Measurements from ENCODE around the gene HEXB.

The HEXB gene

DNA sequence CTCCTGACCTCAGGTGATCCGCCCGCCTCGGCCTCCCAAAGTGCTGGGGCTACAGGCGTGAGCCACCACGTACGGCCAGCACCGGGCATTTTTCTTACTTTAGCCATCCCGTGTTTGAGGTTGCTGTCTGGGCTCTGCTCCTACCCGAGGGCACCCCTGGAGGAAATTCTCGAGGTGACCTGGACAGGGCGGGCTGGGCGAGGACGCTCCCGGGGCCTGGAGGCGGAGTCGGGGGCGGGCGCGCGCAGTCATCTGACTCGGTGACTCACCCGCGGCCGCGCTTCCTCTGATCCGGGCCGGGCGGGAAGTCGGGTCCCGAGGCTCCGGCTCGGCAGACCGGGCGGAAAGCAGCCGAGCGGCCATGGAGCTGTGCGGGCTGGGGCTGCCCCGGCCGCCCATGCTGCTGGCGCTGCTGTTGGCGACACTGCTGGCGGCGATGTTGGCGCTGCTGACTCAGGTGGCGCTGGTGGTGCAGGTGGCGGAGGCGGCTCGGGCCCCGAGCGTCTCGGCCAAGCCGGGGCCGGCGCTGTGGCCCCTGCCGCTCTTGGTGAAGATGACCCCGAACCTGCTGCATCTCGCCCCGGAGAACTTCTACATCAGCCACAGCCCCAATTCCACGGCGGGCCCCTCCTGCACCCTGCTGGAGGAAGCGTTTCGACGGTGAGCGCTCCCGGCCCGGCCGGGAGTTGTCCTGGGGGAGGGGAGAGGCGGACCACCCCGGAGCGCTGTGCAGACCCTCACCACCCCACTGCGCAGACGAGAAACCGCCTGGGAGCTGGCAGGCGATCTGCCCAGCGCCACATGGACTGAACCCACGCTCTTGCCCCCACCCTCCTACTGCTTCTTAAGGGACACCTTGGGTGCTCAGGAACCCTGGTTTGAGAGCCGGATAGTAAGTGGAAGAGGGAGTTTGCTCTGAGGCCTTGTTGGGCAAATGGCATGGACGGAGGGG is at the start of gene HEXB:
Gene HEXB, plus strand, starts transcription at position 334 of the 952 bp plus-strand sequence. Its CDS starts 28 bp downstream, at position 362.
- peak; percentile 65 to 90 (median 72) for DNase-seq (ENCODE audit: low read depth in 4 of 4, low spot score in 1 of 4)

DNA sequence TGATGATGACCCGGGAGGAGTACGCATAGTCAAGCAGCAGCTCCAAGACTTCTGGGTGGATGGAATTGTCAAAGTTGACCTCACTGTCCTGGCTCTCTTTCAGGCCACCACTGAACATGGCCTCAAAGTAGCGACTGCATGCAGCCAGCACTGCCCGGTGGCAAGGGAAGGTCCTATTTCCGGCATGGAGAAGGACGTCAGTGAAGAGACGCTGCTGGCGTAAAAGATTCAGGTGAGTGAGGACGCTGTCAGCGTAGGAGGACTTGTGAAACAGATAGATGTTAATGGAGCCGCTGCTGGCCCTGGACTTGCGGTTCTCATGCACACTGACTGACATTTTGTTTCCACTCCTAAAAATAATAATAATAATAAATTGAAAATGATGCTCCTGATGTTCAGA is 48.9 kb upstream of the HEXB start:
- no peak for DNase-seq (ENCODE audit: low read depth in 4 of 4, low spot score in 1 of 4)

DNA sequence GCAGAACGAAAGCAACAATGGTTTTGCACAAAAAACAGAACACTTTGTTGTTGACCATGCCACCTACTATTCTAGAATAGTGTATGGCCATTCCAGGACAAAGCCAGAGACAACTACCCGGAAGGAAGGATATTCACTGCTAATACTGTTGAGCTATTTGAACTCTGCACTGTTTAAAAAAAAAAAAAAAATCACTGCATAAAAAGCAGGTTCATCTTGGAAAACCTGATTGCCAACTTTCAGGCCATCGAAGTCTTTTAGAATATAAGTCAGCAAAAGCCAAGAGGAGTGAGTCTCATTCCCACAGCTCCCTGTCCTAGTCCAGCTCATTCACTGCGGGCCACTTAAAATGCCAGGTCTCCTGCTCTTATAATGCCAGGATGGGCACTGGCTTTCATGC is 48.5 kb upstream of the HEXB start:
- no peak for DNase-seq (ENCODE audit: low read depth in 4 of 4, low spot score in 1 of 4)

DNA sequence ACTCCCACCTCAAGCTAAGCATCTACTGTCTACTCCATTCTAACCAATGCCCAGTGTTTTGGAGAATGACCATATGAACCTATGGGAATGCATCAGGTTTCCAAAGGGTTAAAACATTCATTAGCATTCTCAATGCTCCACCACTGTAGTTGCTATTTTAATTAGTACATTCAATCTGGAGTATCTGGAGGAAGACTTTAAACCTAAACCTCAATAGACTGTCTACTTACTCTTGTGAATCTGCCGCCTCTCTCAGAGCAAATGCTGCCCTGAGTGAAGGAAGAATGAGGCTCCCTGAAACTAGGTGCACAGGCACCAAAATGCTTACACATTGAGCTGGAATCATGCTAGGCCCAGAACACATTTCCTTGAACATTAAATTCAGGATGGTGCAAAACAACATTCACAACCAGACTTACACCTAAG is 46.5 kb upstream of the HEXB start:
- DNase-seq (ENCODE audit: low read depth in 4 of 4, low spot score in 1 of 4): no peak

DNA sequence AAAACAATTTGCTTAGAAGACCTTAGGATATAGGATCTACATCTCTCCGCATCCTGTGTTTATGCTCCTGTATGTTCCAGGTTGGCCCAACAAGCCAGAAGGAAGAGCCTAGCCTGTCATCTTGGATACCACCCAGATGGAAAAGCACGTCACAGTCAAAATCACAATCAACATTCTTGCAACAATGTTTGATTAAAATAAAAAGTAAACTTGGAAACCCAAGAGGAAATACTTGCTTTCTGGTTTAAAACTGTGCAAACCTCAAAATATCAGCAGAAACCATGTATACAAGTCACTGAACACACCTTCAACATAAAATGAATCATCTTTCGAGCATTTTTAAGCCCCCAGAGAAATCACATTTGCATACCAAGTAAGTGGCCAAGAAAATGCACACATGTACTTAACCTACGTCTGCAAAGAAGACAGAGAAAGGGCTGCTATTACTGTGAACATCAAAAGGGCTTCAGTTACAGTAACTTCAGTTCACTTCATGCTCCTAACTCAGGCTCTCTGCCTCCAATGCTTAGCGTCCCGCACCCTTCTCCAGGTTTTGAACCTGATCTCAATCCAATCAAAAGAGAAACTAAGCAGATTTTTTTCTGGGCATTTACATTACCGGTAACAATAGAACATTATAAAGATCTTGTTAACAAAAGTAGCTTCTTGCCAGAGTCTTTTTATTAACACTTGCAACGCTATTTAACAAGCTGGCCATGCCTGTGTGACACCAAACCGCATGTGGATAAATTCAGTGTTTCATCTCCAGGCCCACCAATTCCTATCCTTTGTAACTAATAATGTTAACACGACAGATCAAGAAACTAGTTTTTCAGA is 45.8 kb upstream of the HEXB start:
- DNase-seq (ENCODE audit: low read depth in 4 of 4, low spot score in 1 of 4): no peak

DNA sequence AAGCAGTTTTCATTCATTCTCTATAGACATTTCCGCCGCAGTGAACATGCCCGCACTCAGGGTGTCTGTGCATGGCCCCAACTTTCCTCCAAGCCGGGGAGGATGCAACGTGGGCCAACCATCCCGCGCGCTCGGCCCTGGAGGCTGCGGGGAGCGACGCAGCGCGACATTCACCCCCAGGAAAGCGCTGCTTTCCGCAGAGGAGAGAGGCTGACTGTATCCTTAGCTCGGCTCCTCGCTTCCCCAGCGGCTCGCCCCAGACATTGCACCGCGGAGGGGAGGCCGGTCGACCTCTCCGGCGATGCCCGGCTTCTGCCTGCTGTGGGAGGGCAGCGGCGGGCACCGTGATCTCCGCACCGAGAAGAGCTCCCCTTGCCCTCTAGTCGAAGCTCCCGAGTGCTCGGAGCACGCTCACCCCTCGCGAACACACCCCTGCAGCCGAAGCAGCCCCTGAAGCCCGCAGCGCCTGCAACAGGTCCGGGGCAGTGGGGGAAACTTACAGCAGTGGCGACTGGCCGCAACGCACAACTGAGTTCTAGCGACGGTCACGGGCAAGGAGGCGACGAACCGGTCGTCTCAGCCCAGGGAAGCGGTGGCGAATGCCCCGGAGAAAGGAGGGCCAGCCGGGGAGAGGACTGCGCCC is 45.1 kb upstream of the HEXB start:
- DNase-seq (ENCODE audit: low read depth in 4 of 4, low spot score in 1 of 4): peak in 1 of 4 experiments; percentile 20

DNA sequence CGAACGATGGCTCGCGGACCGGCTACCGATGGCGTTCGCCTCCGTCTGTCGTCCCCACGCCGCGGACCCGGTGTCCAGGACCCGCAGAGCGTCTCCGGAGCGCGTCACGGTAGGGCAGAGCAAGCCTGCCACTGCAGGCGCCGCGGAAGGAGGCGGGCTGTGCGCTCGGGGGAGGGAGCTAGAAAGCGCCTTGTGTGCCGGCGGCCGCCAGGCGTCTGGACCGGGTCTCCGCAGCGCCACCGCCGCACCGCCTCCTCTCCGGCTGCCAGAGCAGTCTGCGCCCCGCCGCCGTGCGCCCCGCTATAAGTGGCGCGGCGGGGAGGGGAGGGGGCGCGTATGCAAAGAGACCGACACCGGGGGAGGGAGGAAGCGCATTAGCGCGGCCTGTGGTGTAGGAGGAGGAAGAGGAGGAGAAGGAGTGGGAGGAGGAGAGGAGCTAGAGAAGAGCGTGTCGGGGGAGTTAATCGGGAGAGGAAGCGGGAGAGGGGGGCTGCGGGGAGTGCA is 44.5 kb upstream of the HEXB start, which contains the start of gene ENC1:
Gene ENC1, minus strand, starts transcription at position 279 of the 504 bp plus-strand sequence. CDS start 4,243 bp downstream, outside the sequence.
- DNase-seq (ENCODE audit: low read depth in 4 of 4, low spot score in 1 of 4): peak in 3 of 4 experiments; percentile 54 to 68 (median 58)

DNA sequence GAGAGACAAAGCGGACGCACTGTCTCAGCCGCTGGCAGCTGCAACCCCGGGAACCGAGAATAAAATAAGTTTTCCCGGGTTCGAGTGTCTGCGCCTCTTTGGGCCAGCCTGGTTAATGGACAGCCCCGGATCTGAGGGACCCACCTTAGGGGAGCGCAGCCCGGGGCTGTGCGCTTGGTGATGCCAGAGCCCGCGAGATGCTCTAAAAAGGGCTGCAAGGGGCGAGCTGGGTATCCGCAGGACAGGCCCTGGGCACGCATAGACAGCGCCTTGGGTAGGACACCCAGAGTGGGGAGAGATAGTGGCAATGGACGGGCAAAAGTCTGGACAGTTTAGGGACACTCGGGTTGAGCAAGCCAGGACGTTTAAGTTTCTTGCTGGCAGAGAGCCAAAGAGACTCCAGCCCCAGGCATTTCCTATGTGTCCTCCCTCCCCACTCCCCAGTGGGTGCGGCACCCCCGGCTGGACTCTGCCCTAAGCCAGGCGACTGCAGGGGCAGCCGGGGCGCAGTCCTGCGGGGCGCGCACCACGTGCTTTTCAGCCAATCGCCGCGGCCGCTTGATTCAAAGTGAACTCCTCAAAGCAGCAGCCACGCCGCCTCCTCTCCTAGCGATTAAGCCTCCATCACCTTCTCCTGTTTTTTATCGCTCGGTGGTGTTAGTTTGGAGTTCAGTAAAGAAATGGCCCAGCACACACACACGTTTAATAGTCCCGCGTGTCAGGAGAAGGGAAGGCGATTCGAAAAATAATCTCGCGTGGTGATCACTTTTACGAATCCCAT is 43.9 kb upstream of the HEXB start:
- peak in 1 of 4 experiments; percentile 25 for DNase-seq (ENCODE audit: low read depth in 4 of 4, low spot score in 1 of 4)

DNA sequence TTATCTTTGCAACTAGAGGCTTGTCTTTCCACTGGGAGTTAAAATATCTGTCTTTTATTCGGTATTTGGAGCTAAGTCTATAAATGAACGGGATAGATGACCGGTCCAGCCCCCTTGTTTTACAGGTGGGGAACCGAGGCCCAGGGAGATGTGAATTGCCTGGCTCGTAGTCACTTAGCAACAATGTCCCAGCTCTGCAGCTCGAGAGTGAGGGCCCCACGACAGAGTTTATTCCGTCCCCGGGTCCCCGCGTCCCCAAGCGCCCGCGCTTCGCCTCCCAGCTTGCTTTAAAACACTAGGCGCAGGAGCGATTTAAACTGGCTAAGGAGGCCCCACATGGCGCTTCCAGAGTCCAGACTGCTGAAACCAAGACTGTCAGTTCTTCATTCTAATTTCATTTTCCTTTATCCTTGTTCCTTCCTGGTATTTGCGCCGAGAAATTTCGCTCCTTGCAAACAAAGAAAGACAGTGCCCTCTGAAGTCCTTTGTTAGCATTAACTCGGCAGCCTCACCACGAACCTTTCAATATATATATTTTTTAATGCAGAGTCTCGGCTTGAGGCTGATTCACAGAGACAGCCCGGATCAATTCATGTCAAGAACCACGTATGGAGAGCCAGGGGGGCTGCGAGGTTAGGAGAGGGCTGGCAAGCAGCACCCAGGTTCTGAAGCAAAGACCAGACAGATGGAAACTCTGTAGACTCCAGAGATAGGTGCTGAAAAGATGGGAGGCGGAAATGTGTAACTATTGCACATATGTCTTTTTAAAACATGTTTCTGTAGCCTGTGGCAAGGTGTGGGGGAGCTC is 43.1 kb upstream of the HEXB start:
- DNase-seq (ENCODE audit: low read depth in 4 of 4, low spot score in 1 of 4): no peak

DNA sequence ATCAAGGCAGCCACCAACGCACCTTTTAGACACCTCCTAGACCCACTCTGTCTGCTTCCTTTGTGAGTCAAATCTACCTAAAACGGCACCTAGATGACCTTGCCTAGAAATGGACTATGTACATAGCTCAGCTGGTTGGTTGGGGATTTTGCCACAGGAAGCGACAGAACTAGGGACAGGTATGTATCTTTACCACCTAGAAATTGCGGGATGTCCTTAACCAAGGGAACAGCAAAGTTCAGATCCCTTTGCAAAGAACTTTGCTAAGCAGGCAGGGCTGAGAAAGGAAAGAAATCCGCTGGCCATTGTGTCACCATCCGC is 42.5 kb upstream of the HEXB start:
- DNase-seq (ENCODE audit: low read depth in 4 of 4, low spot score in 1 of 4): no peak

DNA sequence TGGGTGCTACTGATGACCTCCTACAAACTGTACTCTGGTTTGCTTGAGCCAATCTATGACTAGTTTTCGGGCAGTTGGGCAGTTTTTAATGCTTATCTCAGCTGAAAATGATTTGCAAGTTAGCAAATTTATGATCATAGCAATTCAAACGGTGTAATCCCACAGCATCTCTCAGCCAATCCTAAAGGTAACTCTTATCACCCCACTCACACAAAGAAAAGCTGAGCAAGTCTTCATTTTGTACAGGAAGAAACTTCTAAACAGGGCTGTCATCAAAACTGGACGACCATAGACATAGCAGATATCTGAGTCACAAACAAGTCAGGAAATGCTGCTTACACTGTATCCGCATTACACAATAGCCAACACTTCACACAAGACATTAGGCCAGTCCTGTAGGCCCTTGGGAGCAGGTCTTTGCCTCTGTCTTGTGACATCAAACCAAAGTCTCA is 41.9 kb upstream of the HEXB start:
- DNase-seq (ENCODE audit: low read depth in 4 of 4, low spot score in 1 of 4): no peak

DNA sequence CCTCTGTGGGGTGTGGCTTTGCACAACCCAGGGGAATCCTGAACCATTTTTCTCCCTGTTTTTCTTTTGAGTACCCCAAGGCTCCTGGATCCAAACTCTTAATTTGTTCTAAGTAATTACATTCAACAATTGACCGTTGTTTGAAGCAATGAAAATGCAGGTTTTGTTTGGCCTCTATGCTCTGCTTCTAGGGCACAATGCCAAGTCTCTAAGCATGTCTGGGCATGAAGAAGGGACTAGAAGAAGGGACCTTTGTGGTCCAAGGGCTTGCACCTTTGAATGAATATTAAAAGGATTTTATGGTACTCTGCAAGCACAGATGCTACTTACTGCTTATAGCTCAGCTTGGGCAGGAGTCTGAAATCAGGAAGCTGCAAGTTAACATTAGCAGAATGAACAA is 37.9 kb upstream of the HEXB start:
- no peak for DNase-seq (ENCODE audit: low read depth in 4 of 4, low spot score in 1 of 4)

DNA sequence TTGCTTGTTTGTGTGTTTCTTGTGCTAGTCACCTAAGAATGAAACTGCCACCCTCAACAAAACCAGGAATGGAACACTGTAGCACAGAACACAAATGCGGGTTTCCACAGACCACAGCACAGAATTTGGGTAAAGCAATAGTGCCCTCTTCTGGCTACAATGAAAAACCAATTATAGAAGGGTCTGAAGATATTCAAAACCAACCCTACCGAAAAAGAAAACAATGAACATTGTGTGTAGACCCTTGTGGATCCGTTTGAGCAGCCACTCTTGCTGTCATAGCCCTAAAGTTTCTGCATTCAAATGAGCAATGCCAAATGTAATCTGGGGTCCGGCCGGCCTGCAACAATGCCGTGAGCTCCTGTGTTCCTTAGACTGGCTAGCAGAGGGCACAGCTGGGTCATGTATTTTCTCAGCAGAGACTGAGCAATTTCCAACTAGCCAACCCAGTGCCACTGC is 36.2 kb upstream of the HEXB start:
- DNase-seq (ENCODE audit: low read depth in 4 of 4, low spot score in 1 of 4): no peak

DNA sequence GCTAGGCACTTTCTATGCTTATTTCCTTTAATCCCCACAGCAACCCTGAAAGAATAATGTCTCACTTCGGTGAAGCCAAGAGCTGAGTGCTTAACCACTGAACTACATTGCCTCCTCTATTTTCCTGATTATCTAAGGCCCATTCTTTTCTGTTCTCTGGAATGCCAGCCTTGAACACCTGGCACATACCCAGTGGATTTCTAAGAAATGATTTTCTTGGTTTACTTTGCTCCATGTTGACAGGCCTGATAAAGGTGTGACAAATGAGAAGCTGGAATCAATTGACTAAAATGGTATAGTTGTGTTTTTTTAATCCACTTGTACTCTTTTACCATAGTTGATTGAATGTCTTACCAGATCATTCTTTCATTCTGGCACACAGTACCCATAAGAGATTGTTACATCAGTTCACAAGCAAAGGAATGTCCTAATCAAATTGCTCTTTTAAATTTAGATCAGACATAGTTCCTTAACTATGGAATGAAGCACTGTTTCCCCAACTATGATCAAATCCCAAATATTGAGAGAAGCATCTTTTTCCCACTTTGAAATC is 35.5 kb upstream of the HEXB start:
- DNase-seq (ENCODE audit: low read depth in 4 of 4, low spot score in 1 of 4): no peak

DNA sequence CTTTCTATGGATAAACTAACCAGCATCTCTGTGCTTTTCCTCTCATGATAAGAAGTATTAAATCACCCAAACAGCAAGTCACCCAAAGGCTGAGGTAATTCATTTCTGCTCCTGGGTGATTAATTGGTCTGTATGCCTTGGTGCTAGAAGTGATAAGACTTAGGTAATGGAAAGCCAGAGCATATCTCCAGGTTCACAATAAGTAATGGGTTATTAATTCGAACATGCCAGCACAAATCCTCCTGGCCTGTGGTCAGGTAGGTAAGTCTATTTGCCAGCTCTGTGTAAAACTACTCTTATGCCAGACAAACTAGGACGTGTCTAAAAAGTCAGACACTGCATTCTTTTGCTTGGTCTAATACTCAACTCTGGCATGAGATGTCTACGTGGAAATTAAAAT is 33.3 kb upstream of the HEXB start:
- no peak for DNase-seq (ENCODE audit: low read depth in 4 of 4, low spot score in 1 of 4)

DNA sequence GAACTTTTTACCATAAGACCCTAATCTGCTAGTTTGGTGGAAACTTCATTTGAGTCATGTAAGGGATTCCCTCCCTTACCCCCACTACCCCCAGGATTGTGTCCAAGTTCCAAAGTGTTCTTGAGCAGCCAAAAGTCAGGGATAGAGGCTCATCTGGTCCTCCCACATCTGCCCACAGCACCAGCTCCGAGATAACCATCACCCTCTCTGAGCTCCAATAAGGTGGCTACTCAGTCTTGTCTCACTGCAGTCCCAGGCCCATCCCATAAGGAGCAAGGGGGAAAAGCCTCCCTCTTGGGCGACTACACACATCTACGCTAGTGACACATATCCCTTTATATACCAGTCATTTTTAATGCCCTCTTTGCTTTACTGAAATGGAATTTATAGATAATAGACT is 32.5 kb upstream of the HEXB start:
- DNase-seq (ENCODE audit: low read depth in 4 of 4, low spot score in 1 of 4): no peak

DNA sequence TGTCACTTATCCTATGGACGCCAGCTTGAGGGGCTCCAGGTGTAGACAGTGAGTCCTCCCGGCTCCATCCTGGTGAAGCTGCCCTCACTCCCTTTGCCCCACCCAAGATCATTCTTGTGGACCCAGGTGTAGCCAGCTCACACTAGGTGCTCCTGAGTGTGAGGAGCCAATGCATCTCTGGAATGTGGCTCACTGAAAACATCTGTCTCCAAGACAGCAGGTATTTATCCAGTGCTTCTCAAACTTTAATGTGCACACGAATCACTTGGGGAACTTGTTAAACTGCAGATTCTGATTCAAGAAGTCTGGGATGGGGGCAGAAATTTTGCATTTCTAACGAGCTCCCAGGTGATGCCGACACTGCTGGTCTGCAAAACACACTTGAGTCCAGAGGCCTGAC is 31.0 kb upstream of the HEXB start:
- DNase-seq (ENCODE audit: low read depth in 4 of 4, low spot score in 1 of 4): no peak

DNA sequence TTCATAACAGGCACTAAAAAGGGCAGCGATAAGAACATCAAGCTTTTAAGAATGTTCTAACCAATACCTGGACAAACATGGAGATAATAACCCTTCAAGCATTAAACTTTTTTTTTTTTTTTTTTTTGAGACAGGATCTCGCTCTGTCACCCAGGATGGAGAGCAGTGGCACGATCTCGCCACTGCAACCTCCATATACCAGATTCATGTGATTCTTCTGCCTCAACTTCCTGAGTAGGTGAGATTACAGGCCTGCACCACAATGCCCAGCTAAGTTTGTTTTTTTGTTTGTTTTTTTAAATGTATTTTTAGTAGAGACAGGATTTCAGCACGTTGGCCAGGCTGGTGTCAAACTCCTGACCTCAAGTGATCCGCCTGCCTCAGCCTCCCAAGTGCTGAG is 29.8 kb upstream of the HEXB start:
- DNase-seq (ENCODE audit: low read depth in 4 of 4, low spot score in 1 of 4): no peak

DNA sequence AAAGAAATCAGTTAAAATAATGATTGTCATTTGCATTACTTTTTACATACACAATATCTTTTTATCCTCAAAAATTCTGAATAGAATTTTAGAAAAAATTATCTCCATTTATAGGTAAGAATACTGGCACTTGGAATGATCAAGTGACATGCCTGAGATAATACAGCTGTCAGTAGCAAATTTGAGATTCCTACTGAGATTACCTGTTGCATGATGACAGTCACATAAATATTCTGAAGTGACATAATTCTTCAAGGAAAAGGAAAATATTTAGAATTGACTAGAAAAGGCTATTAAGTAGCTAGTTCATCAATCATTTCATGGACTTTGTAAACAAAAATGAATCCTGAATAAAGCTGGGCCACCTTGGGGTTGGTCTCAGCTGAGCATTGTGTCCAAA is 29.3 kb upstream of the HEXB start:
- no peak for DNase-seq (ENCODE audit: low read depth in 4 of 4, low spot score in 1 of 4)

Data from stimulated activated CD4-positive, alpha-beta T cell treated with anti-CD3 and anti-CD28 coated beads, Interleukin-1b, Interleukin-23, amount 100 ng/mL, for 24 hours (primary cell).